K562 treated with DMSO at 1 percent for 48 hours (cell line): ENCODE data around the gene BNIP5. TPM values are rescaled to one million over a fixed set of nuclear protein-coding genes. Genes with fewer than 3 reads are reported as not detected.

Experiments
- total RNA-seq: library from RNA; unstranded; fragments of 300-600 nt; gene quantifications from 2 replicates; pipeline ENCODE4 v1.2.3, GENCODE V29; 2022; ENCODE audit warnings: low replicate concordance; ENCODE audit errors: extremely low read depth

Gene BNIP5
- not detected in 2 replicates for total RNA-seq

GRCh38 chr6:36336779-36337241, at the start of gene BNIP5:
BNIP5 (minus strand) TSS chr6:36336888; CDS start chr6:36330690, 6,198 bp downstream.

GRCh38 chr6:36269834-36270705, 66.6 kb downstream of the BNIP5 start, which contains the start of gene PNPLA1:
PNPLA1 (plus strand) TSS chr6:36270060; CDS start chr6:36270460, 400 bp downstream.

Other genes starting within 250 kb of the BNIP5 start
- gene MAPK13, start 206.4 kb downstream of the BNIP5 start, total RNA-seq = not detected in 2 replicates
- 111 TPM in 1 of 2 replicates, not detected in the other for gene BRPF3, start 140.1 kb downstream of the BNIP5 start, total RNA-seq
- gene PNPLA1, start 66.8 kb downstream of the BNIP5 start, total RNA-seq = not detected in 2 replicates
- not detected in 2 replicates for gene ETV7, start 50.8 kb upstream of the BNIP5 start, total RNA-seq
- gene PXT1, start 106.0 kb upstream of the BNIP5 start, total RNA-seq = not detected in 2 replicates
- gene KCTD20, start 106.1 kb upstream of the BNIP5 start, total RNA-seq = not detected in 2 replicates
- not detected in 2 replicates for gene STK38, start 210.6 kb upstream of the BNIP5 start, total RNA-seq